K562 treated with DMSO at 1 percent for 12 hours (cell line): ENCODE data around the gene RMDN3. TPM values are rescaled to one million over a fixed set of nuclear protein-coding genes. Genes with fewer than 3 reads are reported as not detected.

Experiments
- total RNA-seq: library from RNA; unstranded; fragments of 300-600 nt; gene quantifications from 2 replicates; pipeline ENCODE4 v1.2.3, GENCODE V29; 2022; ENCODE audit not compliant: insufficient read depth

RMDN3 gene
- 32.0 and 38.7 TPM in 2 replicates for total RNA-seq

GRCh38 chr15:40754883-40755811 lies at the start of gene RMDN3:
TSS of gene RMDN3 (minus strand) at chr15:40755254. CDS start at chr15:40754783, 471 bp downstream.

GRCh38 chr15:40769274-40770146 lies 14.5 kb upstream of the RMDN3 start, which contains the start of gene C15orf62:
TSS of gene C15orf62 (plus strand) at chr15:40769980. CDS start at chr15:40770496, 516 bp downstream.

DNA sequence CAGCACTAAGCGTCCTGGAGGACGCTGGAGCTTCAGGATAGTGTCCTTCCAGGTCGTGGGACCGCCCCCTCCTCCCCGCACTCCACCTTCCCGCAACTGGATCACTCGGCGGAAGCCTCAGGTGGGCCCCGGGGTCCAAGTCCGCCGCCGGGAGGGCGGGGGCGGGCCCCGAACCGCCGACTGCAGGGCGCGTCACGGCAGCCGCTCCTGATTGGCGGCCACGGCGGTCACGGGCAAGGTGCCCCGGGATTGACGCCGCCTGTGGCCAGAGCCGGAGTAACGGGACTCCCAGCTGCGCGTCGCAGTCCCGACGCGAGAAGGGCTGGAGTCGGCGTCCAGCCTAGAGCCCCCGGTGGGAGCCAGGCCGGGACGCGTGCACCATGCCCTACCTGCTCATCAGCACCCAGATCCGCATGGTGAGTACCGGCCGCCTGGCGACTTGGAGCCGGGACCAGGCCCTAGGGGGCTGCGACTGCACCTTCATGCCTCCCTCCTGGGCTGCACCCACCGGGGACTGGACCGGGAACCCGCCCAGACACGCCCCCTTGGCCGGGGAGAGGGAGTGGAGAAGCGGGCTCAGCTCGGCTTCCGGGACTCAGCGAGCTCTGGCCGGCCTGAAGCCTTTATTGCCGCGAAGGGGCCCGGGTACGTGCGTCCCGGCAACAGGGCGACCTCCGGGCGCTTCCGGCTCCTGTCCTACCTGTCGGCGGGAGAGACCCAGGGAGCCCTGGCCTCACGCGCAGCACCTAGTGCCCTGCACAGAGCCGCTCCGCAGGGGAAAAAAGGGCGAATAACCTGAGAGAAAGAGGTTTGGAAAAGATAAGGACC lies 9.0 kb upstream of the RMDN3 start, which contains the start of gene GCHFR:
TSS of gene GCHFR (plus strand) at position 268 of the 828 bp plus-strand sequence. CDS start at position 381, 113 bp downstream.

DNA sequence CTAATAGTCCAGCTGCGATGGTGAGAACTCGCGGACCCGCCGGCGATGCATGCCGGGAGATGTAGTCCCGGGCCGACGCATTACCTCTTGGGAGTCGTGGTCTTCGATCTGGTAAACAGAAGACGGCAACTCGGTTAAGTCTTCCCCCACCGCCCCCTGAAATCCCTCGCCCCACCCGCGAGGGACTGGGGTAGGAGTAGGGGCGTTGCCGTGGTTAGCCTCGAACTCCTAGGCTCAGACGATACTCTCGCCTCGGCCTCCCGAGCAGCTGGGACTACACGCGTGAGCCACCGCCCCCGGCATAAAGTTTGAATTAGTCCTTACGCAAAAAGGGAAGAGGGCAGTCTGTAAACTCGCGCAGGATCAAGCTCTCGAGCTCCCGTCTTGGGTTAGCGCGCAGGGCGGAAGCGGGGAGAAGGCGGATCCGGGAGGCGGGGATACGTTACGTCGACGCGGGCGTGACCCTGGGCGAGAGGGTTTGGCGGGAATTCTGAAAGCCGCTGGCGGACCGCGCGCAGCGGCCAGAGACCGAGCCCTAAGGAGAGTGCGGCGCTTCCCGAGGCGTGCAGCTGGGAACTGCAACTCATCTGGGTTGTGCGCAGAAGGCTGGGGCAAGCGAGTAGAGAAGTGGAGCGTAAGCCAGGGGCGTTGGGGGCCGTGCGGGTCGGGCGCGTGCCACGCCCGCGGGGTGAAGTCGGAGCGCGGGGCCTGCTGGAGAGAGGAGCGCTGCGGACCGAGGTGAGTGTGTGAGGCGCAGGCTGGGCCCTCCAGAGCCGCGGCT lies 60.2 kb downstream of the RMDN3 start, which contains the start of gene RAD51:
TSS of gene RAD51 (plus strand) at position 487 of the 781 bp plus-strand sequence. CDS start 3,585 bp downstream, outside the sequence.

Other genes starting within 250 kb of the RMDN3 start
- 22.0 and 29.8 TPM in 2 replicates for gene CCDC32, start 190.2 kb downstream of the RMDN3 start, total RNA-seq
- gene RPUSD2, start 186.0 kb downstream of the RMDN3 start, total RNA-seq = 9.7 and 11.1 TPM in 2 replicates
- gene KNL1, start 161.0 kb downstream of the RMDN3 start, total RNA-seq = 10.6 and 42.9 TPM in 2 replicates
- gene RAD51, start 60.1 kb downstream of the RMDN3 start, total RNA-seq = 35.0 and 55.7 TPM in 2 replicates
- gene GCHFR, start 8.8 kb upstream of the RMDN3 start, total RNA-seq = 100 and 135 TPM in 2 replicates
- 3.7 and 6.8 TPM in 2 replicates for gene C15orf62, start 14.7 kb upstream of the RMDN3 start, total RNA-seq
- gene ZFYVE19, start 51.8 kb upstream of the RMDN3 start, total RNA-seq = 42.3 and 55.5 TPM in 2 replicates
- gene DNAJC17, start 52.2 kb upstream of the RMDN3 start, total RNA-seq = 10.8 and 14.9 TPM in 2 replicates
- gene PPP1R14D, start 73.5 kb upstream of the RMDN3 start, total RNA-seq = not detected in 2 replicates
- 5.1 and 9.3 TPM in 2 replicates for gene SPINT1, start 88.8 kb upstream of the RMDN3 start, total RNA-seq
- gene RHOV, start 119.0 kb upstream of the RMDN3 start, total RNA-seq = 1.2 and 1.6 TPM in 2 replicates
- 29.8 and 37.0 TPM in 2 replicates for gene VPS18, start 139.2 kb upstream of the RMDN3 start, total RNA-seq
- gene DLL4, start 174.1 kb upstream of the RMDN3 start, total RNA-seq = 0.38 and 1.3 TPM in 2 replicates
- gene CHAC1, start 198.2 kb upstream of the RMDN3 start, total RNA-seq = 62.3 and 70.1 TPM in 2 replicates